IMR-90 (cell line): ENCODE data around the gene UBL3. TPM values are rescaled to one million over a fixed set of nuclear protein-coding genes. Genes with fewer than 3 reads are reported as not detected.
A peak's percentile ranks its signal among the peaks of the same experiment; 100 is the strongest.

Experiments
- ATAC-seq: fragments of 200-7000 bp; cut with Tn5 transposase; 2 replicates; pipeline ENCODE4 v1.9.1; 2020; ENCODE audit warnings: low read depth, mild to moderate bottlenecking, moderate library complexity
- BruUV-seq: library from RNA; stranded (reverse); fragments of 400-500 nt; replicated peaks from 2 replicates; lab custom pipeline; 2021; lab: Mats Ljungman, UMichigan
- CTCF ChIA-PET: fragments of 300-600 bp; formaldehyde crosslinking; extraction: SDS; loops from one replicate; lab custom pipeline; 2021; ENCODE audit warnings: antibody characterized with exemption; lab: Yijun Ruan, JAX
- POLR2A ChIA-PET: fragments of 300-600 bp; sonication (Branson Sonifier 250); formaldehyde crosslinking; loops from one replicate; lab custom pipeline; 2022; ENCODE audit warnings: antibody characterized with exemption; ENCODE audit not compliant: unreplicated experiment; lab: Charles Lee
- DNase-seq: peaks from one replicate; pipeline ENCODE4 v3.0.0; 2013
- H2AFZ ChIP-seq: replicated peaks from 2 replicates; pipeline ENCODE3; 2013; ENCODE audit warnings: low read length, mild to moderate bottlenecking; ENCODE audit not compliant: poor library complexity
- H2AK5ac ChIP-seq: 2 replicates; pipeline ENCODE4 v1.6.1; 2013; ENCODE audit warnings: low read depth, low read length, inconsistent platforms
- H2AK9ac ChIP-seq: replicated peaks from 2 replicates; pipeline ENCODE3; 2013; ENCODE audit warnings: mild to moderate bottlenecking, low read depth, low read length, moderate library complexity; ENCODE audit not compliant: poor library complexity
- H2BK120ac ChIP-seq: 2 replicates; pipeline ENCODE4 v1.6.1; 2013; ENCODE audit warnings: low read depth, low read length, inconsistent platforms
- H2BK15ac ChIP-seq: 3 replicates; pipeline ENCODE4 v1.6.1; 2013; ENCODE audit warnings: low read depth, low read length, inconsistent platforms
- H2BK20ac ChIP-seq: 2 replicates; pipeline ENCODE4 v1.6.1; 2013; ENCODE audit warnings: low read depth, mild to moderate bottlenecking, inconsistent platforms, low read length, moderate library complexity
- H2BK5ac ChIP-seq: 2 replicates; pipeline ENCODE4 v1.6.1; 2013; ENCODE audit warnings: mild to moderate bottlenecking, low read depth, low read length, inconsistent platforms; ENCODE audit not compliant: poor library complexity, severe bottlenecking
- H3K14ac ChIP-seq: replicated peaks from 2 replicates; pipeline ENCODE4 v1.6.1; 2013; ENCODE audit warnings: low read depth, low read length, inconsistent platforms
- H3K18ac ChIP-seq: 2 replicates; pipeline ENCODE4 v1.6.1; 2013; ENCODE audit warnings: low read depth, low read length, control low read depth
- H3K23ac ChIP-seq: 2 replicates; pipeline ENCODE4 v1.6.1; 2013; ENCODE audit warnings: low read depth, low read length, inconsistent platforms
- H3K27ac ChIP-seq: 2 replicates; pipeline ENCODE4 v1.5.1; 2013; ENCODE audit warnings: mild to moderate bottlenecking, control low read depth, low read length; ENCODE audit not compliant: insufficient read depth
- H3K27me3 ChIP-seq: 2 replicates; pipeline ENCODE4 v1.6.1; 2013; ENCODE audit warnings: low read length; ENCODE audit not compliant: control insufficient read depth, insufficient read depth
- H3K36me3 ChIP-seq: 2 replicates; pipeline ENCODE4 v1.6.1; 2013; ENCODE audit warnings: low read length, mixed read lengths; ENCODE audit not compliant: control insufficient read depth, insufficient read depth
- H3K4ac ChIP-seq: 2 replicates; pipeline ENCODE4 v1.6.1; 2013; ENCODE audit warnings: low read depth, low read length, inconsistent platforms
- H3K4me1 ChIP-seq: 2 replicates; pipeline ENCODE4 v1.6.1; 2013; ENCODE audit warnings: low read length, mixed read lengths; ENCODE audit not compliant: control insufficient read depth, insufficient read depth
- H3K4me2 ChIP-seq: 2 replicates; pipeline ENCODE4 v1.6.1; 2013; ENCODE audit warnings: low read depth, mild to moderate bottlenecking, control low read depth, low read length, moderate library complexity
- H3K4me3 ChIP-seq: 2 replicates; pipeline ENCODE4 v1.5.1; 2013; ENCODE audit warnings: low read depth, mild to moderate bottlenecking, control low read depth, low read length, moderate library complexity; ENCODE audit not compliant: insufficient read depth
- H3K56ac ChIP-seq: 2 replicates; pipeline ENCODE4 v1.6.1; 2013; ENCODE audit warnings: low read length, inconsistent platforms; ENCODE audit not compliant: insufficient read depth; ENCODE audit errors: extremely low read depth
- H3K79me1 ChIP-seq, 2 experiments: 2 replicates each; pipeline ENCODE4 v1.6.1; 2013; ENCODE audit warnings: low read length in 2 of 2, inconsistent platforms in 1 of 2, low read depth in 1 of 2
- H3K9ac ChIP-seq: 2 replicates; pipeline ENCODE4 v1.6.1; 2013; ENCODE audit warnings: low read depth, low read length, control low read depth
- H3K9me1 ChIP-seq: 2 replicates; pipeline ENCODE4 v1.6.1; 2013; ENCODE audit warnings: low read length, inconsistent platforms; ENCODE audit not compliant: insufficient read depth
- H3K9me3 ChIP-seq: 2 replicates; pipeline ENCODE4 v1.6.1; 2013; ENCODE audit warnings: low read length; ENCODE audit not compliant: control insufficient read depth, insufficient read depth
- H4K20me1 ChIP-seq: 2 replicates; pipeline ENCODE4 v1.6.1; 2013; ENCODE audit warnings: low read length, inconsistent platforms; ENCODE audit not compliant: insufficient read depth
- H4K5ac ChIP-seq: 2 replicates; pipeline ENCODE4 v1.6.1; 2013; ENCODE audit warnings: mild to moderate bottlenecking, low read depth, low read length, control low read depth
- H4K8ac ChIP-seq, 2 experiments: 2 replicates each; pipeline ENCODE4 v1.6.1; 2013; ENCODE audit warnings: low read depth in 2 of 2, low read length in 2 of 2, control low read depth in 1 of 2, inconsistent platforms in 1 of 2
- H4K91ac ChIP-seq: 2 replicates; pipeline ENCODE4 v1.6.1; 2013; ENCODE audit warnings: low read depth, low read length, inconsistent platforms; ENCODE audit not compliant: insufficient read depth
- BHLHE40 ChIP-seq: fragments of 150-350 bp; IDR thresholded peaks from 2 replicates; pipeline ENCODE4 v1.6.1; 2016; ENCODE audit warnings: mild to moderate bottlenecking, low read depth, low read length
- FOS ChIP-seq: fragments of 150-350 bp; IDR thresholded peaks from 2 replicates; pipeline ENCODE4 v1.6.1; 2016; ENCODE audit warnings: low read depth, low read length
- MAFK ChIP-seq: IDR thresholded peaks from 2 replicates; pipeline ENCODE4 v1.6.1; 2012; ENCODE audit warnings: low read depth, low read length, improper control_type of control experiment
- MAZ ChIP-seq: IDR thresholded peaks from 2 replicates; pipeline ENCODE4 v1.6.1; 2012; ENCODE audit warnings: low read depth, mild to moderate bottlenecking, low read length, improper control_type of control experiment, moderate library complexity, borderline replicate concordance
- MXI1 ChIP-seq: IDR thresholded peaks from 2 replicates; pipeline ENCODE4 v1.6.1; 2012; ENCODE audit warnings: low read depth, mild to moderate bottlenecking, low read length, moderate library complexity, borderline replicate concordance
- POLR2A ChIP-seq: IDR thresholded peaks from 2 replicates; pipeline ENCODE4 v1.6.1; 2012; ENCODE audit warnings: mild to moderate bottlenecking, low read depth, low read length
- RFX5 ChIP-seq: IDR thresholded peaks from 2 replicates; pipeline ENCODE4 v1.8.0; 2012; ENCODE audit warnings: low read depth, mild to moderate bottlenecking, low read length, moderate library complexity
- WGBS, 2 experiments: methylation state at CpG; one replicate each; pipeline versions ENCODE4 v1.1.5 to v1.1.7; 2013; ENCODE audit warnings: missing lambda C conversion rate in 2 of 2; ENCODE audit not compliant: insufficient read length in 1 of 2; ENCODE audit errors: extremely low coverage in 2 of 2; 5-methylcytosine and 5-hydroxymethylcytosine counted together
- dilution Hi-C: fragments of 300-500 bp; cut with HindIII; formaldehyde crosslinking; loops from one replicate; pipeline ENCODE4 v1.14.3; 2018; ENCODE audit warnings: low sequenced_read_pairs; ENCODE audit not compliant: unreplicated experiment
- in situ Hi-C: fragments of 300-500 bp; cut with MboI; formaldehyde crosslinking; loops from 3 replicates; pipeline ENCODE4 v1.14.3; 2019; ENCODE audit warnings: low sequenced_read_pairs, inconsistent platforms, mixed read lengths
- intact Hi-C: fragments of 100-400 bp; cut with micrococcal nuclease; formaldehyde crosslinking; loops from 2 replicates; pipeline ENCODE4 v1.10.0; 2022
- polyA plus RNA-seq, 3 experiments: library from polyadenylated mRNA; depleted of rRNA; stranded (reverse); fragments of >200 nt; gene quantifications; 2 replicates each; pipeline ENCODE4 v1.2.3, GENCODE V29; 2012; ENCODE audit warnings: low replicate concordance in 1 of 3
- total RNA-seq: library from RNA; depleted of rRNA; stranded (reverse); fragments of >200 nt; gene quantifications from 2 replicates; pipeline ENCODE4 v1.2.3, GENCODE V29; 2012

UBL3 gene
- total and polyA plus RNA-seq, 2 of the 4 experiments (the other 2 are of a cell fraction), result 16.0 to 19.9 TPM

- Histone ChIP-seq H3K9me3 (no peaks in the 10 kb centered on the region), H3K18ac (peak overlapping the region; percentile 35; the same call in 1 of the 2 replicates), H3K56ac (peak overlapping the region; percentile 64; the same call in 1 of the 2 replicates), H2AK5ac (no peak overlapping the region; the same call in 1 of the 2 replicates), H2AK9ac (peak overlapping the region; percentile 87), H3K14ac (peak overlapping the region; percentile 89), H4K91ac (peak overlapping the region; percentile 74), H3K4me1 (peaks cover 4% of the 10 kb centered on the region; the same call in 1 of the 2 replicates), H3K36me3 (no peaks in the 10 kb centered on the region), H3K23ac (peak overlapping the region; percentile 86), H3K9me1 (no peaks in the 10 kb centered on the region), H2BK15ac (0 out of 3 replicates have a peak overlapping the region, but pooled peaks have one; percentile 10), H3K9ac (peak overlapping the region; percentile 95), H4K8ac (peak overlapping the region in 1 of 2 experiments; percentile 51; a peak in 2 of 4 replicates), H4K20me1 (peaks cover 13% of the 10 kb centered on the region; the same call in 1 of the 2 replicates), H3K79me1 (peaks cover 6 to 22% of the 10 kb centered on the region in 2 experiments; a peak in 3 of 4 replicates), H4K5ac (no peak overlapping the region), H2AFZ (peak overlapping the region; percentile 98), H3K27me3 (no peaks in the 10 kb centered on the region), H2BK20ac (no peak overlapping the region), H3K4me2 (peak overlapping the region; percentile 90), H3K4ac (peak overlapping the region; percentile 42), H3K4me3 (peak overlapping the region; percentile 81), H2BK120ac (peak overlapping the region; percentile 45; the same call in 1 of the 2 replicates), H3K27ac (peak overlapping the region; percentile 98), H2BK5ac (peak overlapping the region; percentile 97)
- ChIA-PET CTCF (interaction anchor here (0.8 to 2.3 kb wide), 7 partner anchors 74 to 283 kb away, joined by 3 to 8 read pairs (median 3); no protein-coding TSS in a partner anchor), POLR2A (interaction anchor here (0.7 to 2.3 kb wide), 3 partner anchors 8 to 349 kb away, joined by 3 to 8 read pairs (median 7); no protein-coding TSS in a partner anchor)
- TF ChIP-seq MAFK (no peak), MAZ (peak; percentile 18; the same call in 1 of the 2 replicates), MXI1 (no peak; the same call in 1 of the 2 replicates), POLR2A (peak; percentile 49; the same call in 1 of the 2 replicates), FOS (0 out of 2 replicates have a peak, but pooled peaks have one; percentile 5), RFX5 (no peak), BHLHE40 (peak; percentile 38; the same call in 1 of the 2 replicates)
- dilution Hi-C loops, result no loop called here
- in situ Hi-C loops, result loop anchor here (5.0 kb wide), 1 partner anchor 268 kb away; no protein-coding TSS in a partner anchor
- ATAC-seq, result peak; percentile 42
- DNase-seq, result peak; percentile 71
- no TSS peak for BruUV-seq
- intact Hi-C loops, result loop anchor here (1.0 to 10.0 kb wide), 5 partner anchors 53 to 341 kb away; no protein-coding TSS in a partner anchor
- 0% methylated on average over 18 of the region's 50 CpGs; no CpG with 5 or more reads in 1 of the 2 experiments for WGBS, 2 experiments
These were observed 645 bp downstream of the UBL3 start for GRCh38 chr13:29849731-29850212.
